ENCODE results near the gene TMEM184A.

TMEM184A gene

GRCh38 chr7:1550005-1550845 lies 5.8 kb downstream of the TMEM184A start:
- DNase-seq = no peak

GRCh38 chr7:1549357-1550004 lies 6.5 kb downstream of the TMEM184A start:
- no peak for DNase-seq

DNA sequence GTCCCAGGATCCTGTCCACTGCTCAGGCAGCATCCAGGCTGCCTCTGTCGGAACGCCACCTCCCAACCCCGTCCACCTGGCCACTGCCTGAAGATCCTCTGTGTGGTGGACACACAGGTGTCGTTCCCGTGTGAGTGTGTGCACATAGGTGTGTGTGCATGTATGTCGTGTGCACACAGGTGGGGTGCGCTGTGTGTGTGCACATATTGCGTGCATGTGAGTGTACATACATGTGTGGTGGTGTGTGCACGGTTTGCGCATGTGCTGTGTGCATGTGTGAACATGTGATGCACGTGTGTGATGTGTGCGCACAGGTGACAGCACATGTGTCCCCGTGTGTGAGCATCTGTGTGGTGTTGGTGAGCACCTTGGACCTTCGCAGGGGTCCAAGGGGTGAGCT lies 7.1 kb downstream of the TMEM184A start:
- no peak for DNase-seq

GRCh38 chr7:1548438-1548831 lies 7.6 kb downstream of the TMEM184A start:
- DNase-seq = peak in 1 of 2 donors; percentile 32

- DNase-seq = no peak
These were observed 8.1 kb downstream of the TMEM184A start for GRCh38 chr7:1547777-1548437.

- no peak for DNase-seq
These were observed 8.9 kb downstream of the TMEM184A start for GRCh38 chr7:1546909-1547776.

DNA sequence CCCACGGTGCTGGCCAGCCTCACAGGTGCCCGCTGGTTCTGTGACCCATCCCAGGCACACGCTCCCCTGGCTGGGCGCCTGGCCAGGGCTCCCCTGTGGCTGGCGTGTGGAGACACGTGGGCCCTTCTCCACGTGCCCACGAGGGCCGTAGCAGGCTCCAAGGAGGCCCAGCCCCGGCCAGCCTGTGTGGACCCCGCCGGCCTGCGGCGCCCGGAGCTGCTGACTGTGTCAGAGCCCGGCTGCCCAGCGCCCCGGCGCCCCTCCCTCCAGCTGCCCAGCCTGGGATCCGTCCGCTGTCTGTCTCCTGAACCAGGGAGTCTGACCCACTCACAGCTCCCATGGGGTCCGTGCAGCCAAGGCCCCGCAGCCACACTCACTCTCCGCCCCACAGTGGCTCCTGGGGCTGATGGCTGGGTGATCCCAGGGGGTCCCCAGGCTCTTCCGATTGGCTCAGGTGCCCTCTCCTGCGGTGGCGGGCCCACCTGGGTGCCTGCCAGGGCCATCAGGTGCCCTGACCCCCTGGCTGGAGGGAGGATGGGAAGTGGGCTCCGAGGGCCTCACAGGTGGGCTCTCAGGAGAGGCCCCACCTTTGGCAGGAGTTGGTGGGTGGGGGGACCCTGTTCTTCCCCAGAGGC lies 9.6 kb downstream of the TMEM184A start:
- no peak for DNase-seq

DNA sequence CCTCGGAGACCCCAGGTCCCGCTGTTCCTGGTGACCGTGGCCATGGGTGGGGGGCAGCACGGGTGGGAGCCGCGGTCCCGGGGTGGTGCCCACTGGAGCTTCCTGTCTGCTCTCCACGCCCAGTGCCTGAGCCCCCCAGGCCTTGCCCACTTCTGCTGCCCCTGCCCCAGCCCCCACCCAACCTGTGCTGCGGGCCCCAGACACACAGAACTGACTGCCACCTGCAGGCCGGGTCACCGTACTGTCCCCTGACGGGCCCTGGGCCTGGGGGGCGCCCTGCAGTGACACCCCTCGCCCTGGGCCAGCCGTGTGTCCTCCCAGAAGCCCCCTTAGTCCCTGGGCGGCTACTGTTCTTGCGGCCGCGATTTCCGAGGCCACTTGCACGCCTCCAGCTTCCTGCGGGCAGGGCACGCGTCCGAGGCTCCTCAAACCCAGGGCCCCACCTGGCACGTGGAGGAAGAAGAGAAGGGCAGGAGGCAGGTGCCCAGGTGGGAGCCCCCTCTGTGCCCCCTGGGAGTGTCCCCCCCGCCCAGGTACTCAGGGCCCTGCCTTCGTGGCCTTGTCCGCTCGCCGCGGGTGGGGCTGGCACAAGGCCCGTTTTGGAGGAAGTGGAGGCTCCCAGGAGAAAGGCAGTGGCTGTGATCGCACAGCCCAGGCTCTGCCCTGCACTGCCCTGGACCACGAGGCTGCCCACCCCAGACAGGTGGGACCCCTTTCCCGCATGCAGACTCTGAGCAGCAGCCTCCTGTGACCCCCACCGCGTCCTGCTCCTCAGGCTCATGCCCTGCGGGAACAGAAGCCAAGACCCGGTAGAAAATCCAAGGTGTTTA lies 10.4 kb downstream of the TMEM184A start:
- DNase-seq = no peak

DNA sequence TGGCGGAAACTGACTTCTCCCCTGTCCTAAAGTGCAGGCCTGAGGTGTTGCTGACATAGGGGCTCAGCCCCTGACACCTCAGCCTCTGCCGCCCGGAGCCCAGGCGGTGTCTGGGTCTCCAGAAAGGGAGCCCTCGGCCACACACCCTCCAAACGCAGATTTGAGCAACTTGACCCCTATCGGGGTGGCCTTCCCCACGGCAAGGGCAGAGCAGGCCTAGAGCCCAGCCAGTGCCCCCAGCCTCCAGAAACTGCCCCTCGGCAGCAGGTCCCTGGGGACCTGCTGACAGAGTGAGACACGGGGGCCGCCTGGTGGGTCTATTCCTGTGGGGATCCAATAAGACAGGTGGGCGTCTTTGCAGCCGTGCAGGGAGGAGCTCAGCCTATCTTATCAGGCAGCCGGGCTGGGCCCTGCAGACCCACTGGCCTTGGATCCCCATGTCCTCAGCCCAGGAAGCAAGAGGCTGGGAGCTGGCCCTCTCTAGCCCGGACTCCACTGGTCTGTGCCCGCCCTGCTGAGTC lies 11.0 kb downstream of the TMEM184A start:
- DNase-seq = no peak

- peak; percentile 21 to 52 for DNase-seq
These were observed 11.7 kb downstream of the TMEM184A start for GRCh38 chr7:1544178-1544895.

GRCh38 chr7:1543826-1544177 lies 12.2 kb downstream of the TMEM184A start:
- DNase-seq = no peak

DNA sequence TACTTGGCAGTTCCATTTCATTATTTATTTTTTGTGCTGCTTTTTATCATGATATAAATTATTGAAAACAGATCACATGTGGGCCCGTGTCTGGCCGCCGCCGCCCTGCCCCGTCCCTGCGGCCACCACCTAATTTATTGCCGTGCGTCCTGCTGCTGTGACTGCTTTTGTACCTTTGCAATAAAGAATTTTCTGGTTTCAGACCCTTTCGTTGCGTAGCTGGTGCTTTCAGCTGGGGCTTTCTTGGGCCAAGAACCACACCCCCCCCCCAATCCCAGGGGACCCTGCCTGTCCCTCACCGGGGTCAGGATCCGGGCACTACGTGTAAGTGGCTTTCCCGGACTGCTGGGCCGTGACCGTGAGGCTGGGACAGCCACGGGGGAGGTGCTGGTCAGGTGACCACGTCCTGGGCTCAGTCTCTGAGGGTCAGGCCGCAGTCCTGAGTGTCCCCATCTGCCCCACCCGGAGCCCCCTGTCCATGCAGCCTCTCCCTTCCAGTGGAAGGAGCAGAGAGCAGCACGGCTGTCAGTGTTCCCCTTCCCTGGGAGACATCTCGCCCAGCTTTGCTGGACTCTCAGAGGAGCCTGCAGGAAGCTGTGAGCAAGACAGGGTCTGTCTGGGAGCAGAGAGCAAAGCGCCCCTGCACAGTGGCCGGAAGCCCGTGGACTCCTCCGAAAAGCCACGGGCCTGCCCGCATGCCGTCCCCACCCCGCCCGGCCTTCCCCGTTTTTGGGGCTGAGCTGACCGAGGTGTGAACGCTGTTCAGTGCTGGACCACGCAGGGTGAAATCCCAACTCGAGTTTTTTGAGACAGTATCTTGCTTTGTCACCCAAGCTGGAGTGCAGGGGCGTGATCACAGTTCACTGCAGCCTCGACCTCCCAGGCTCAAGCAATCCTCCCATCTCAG lies 12.9 kb downstream of the TMEM184A start:
- DNase-seq = no peak

DNA sequence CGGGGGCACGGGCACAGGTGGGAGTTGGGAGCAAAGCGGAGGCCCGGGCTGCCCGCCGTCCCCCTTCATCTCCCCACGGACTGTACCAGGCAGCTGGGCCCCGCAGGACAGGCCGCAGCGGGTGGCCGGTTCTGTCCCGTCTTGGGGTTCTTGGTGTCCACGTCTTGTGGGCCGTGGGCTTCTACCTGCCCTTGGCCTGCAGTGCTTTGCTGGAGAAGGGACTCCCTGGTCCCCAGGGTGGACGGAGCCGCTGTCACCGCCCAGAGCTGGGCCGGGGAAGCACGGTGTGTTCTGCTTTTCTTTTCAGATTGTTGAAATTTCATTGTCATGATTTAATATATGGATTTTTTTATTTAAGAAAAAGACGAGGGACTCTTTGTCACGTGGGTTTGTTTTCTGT lies 13.7 kb downstream of the TMEM184A start:
- no peak for DNase-seq

DNA sequence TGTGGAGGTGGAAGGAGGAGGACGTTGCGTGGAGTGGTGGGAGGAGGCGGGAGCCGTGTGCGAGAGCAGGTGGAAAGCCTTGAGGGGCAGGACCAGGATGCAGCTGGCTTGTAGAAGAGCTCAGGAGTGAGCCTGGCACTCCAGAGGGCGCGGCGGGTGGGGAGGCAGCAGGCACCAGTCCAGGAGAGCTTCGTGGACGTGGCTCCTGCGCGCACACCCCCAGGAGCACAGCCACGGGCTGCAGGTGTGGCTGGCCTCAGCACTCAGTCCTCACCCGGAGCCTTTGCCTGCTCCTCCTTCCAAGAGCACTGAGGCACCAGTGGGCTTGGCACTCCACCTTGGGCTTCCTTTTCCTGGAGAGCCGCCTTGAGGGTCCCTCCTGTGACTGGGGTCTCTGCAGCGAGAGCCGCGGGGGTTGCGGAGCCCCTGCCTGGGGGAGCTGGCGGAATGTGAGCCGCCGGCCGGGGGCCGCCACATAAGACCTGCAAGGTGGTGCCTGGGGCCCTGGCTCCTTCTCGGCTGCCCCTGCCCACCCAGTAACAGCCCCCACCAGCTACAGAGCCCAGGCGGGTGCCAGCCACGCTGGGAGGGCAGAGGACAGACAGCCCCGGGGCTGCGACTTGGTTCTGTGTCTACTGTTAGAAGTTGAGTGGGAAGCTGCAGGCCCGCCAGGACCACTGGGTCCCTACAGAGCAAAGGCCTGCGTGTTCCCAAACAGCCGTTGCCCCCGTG lies 14.4 kb downstream of the TMEM184A start:
- no peak for DNase-seq

DNA sequence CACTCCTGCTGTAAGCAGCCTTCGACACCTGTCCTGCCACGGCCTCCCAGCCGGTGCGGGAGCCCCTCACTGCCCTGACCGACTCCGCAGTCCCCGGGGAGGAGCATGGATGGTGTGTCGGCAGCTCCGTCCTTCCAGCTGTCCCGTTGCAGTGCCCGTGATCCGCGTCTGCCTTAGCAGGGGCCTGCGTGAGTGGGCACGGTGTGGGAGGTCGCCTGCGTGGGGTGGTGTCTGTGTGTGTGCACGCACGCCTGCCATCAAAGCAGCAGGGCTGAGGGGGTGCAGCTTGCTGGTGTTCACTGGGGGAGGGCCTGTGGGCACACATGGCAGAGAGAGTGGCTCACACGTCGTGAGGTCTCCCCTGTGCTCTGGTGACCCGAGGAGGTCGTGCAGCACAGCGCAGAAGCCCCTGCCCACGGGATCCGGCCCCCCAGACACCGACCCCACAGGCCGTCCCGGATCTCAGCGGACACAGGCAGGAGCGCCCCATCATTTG lies 15.2 kb downstream of the TMEM184A start:
- no peak for DNase-seq

GRCh38 chr7:1539882-1540775 lies 15.9 kb downstream of the TMEM184A start:
- DNase-seq = no peak

DNA sequence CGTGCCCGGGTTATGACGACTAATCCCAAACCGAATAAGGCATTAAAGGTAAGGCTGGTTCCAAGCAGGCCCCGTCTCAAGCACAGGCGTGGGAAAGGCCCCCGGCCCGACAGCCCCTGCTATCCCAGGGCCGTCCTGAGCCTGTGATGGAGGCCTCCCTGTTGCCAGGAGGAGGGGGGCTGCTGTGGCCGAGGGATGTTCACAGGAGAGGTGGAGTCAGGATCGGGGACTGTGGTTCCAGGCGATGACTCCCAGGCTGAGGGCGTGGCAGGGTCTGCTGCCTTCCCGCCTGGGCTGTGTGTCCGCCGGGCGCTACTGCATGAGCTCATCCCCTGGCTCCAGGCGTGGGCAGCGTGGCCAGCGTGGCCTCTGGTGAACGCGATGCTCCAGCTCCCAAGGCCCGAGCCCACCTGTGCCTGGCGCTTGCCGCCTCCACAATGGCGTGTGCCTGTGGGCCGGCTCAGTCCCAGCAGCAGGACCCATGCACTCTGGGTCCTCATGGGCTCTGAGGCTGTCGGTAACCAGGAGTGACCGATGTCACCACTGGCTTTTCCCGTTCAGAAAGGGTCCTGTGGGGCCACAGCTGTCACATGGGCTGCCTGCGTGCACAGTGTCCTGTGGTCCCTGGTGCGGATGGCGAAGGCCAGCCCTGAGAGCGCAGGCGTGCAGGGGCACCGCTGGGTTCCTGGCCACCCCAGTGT lies 16.7 kb downstream of the TMEM184A start:
- DNase-seq = no peak

Data from inflammatory macrophage treated with lipopolysaccharide for 1 hour (primary cell).